ENCODE data around the gene STK32C.
A peak's percentile ranks its signal among the peaks of the same experiment; 100 is the strongest.
"Not testable (repeated sequence)": the region's sequence is repeated elsewhere in the genome, so short reads cannot be mapped to it uniquely, and the experiment has no call there.

STK32C gene

GRCh38 chr10:132230557-132231210, 77.1 kb downstream of the STK32C start:
- DNase-seq (ENCODE audit: low spot score) = no peak

GRCh38 chr10:132229834-132230556, 77.8 kb downstream of the STK32C start:
- no peak for DNase-seq (ENCODE audit: low spot score)

- no peak for DNase-seq (ENCODE audit: low spot score)
Observed at GRCh38 chr10:132229096-132229495, 78.7 kb downstream of the STK32C start.

GRCh38 chr10:132228616-132229015, 79.1 kb downstream of the STK32C start:
- no peak for DNase-seq (ENCODE audit: low spot score)

- no peak for DNase-seq (ENCODE audit: low spot score)
Observed at GRCh38 chr10:132227851-132228390, 79.8 kb downstream of the STK32C start.

- no peak for DNase-seq (ENCODE audit: low spot score)
Observed at GRCh38 chr10:132226586-132227405, 81.0 kb downstream of the STK32C start.

GRCh38 chr10:132225849-132226205, 81.9 kb downstream of the STK32C start:
- no peak for DNase-seq (ENCODE audit: low spot score)

- no peak for DNase-seq (ENCODE audit: low spot score)
Observed at GRCh38 chr10:132225073-132225848, 82.5 kb downstream of the STK32C start.

- DNase-seq (ENCODE audit: low spot score) = no peak
Observed at GRCh38 chr10:132224343-132225072, 83.2 kb downstream of the STK32C start.

GRCh38 chr10:132223611-132224342, 84.0 kb downstream of the STK32C start:
- DNase-seq (ENCODE audit: low spot score) = no peak

GRCh38 chr10:132223156-132223590, 84.6 kb downstream of the STK32C start:
- peak; percentile 90 for DNase-seq (ENCODE audit: low spot score)

GRCh38 chr10:132222726-132223125, 85.0 kb downstream of the STK32C start:
- no peak for DNase-seq (ENCODE audit: low spot score)

- not testable (repeated sequence) for DNase-seq (ENCODE audit: low spot score)
Observed at GRCh38 chr10:132220996-132221395, 86.8 kb downstream of the STK32C start.

- no peak for DNase-seq (ENCODE audit: low spot score)
Observed at GRCh38 chr10:132220061-132220460, 87.7 kb downstream of the STK32C start.

GRCh38 chr10:132219486-132219885, 88.3 kb downstream of the STK32C start:
- no peak for DNase-seq (ENCODE audit: low spot score)

- DNase-seq (ENCODE audit: low spot score) = not testable (repeated sequence)
Observed at GRCh38 chr10:132216441-132216840, 91.3 kb downstream of the STK32C start.

- no peak for DNase-seq (ENCODE audit: low spot score)
Observed at GRCh38 chr10:132213917-132214316, 93.8 kb downstream of the STK32C start.

- DNase-seq (ENCODE audit: low spot score) = no peak
Observed at GRCh38 chr10:132212816-132213215, 94.9 kb downstream of the STK32C start.

- DNase-seq (ENCODE audit: low spot score) = no peak
Observed at GRCh38 chr10:132211246-132211645, 96.5 kb downstream of the STK32C start.

- DNase-seq (ENCODE audit: low spot score) = no peak
Observed at GRCh38 chr10:132210766-132211165, 97.0 kb downstream of the STK32C start.

Measured in HuH-7.5 (cell line).